ENCODE data around the gene GIN1. TPM values are rescaled to one million over a fixed set of nuclear protein-coding genes. Genes with fewer than 3 reads are reported as not detected.
A peak's percentile ranks its signal among the peaks of the same experiment; 100 is the strongest.

The GIN1 gene
- total and polyA plus RNA-seq, 9 of the 15 experiments (the other 6 are each of a cell fraction or from before 2014, with no cell fraction given) = 2.4 to 9.8 (median 7.8) TPM

DNA sequence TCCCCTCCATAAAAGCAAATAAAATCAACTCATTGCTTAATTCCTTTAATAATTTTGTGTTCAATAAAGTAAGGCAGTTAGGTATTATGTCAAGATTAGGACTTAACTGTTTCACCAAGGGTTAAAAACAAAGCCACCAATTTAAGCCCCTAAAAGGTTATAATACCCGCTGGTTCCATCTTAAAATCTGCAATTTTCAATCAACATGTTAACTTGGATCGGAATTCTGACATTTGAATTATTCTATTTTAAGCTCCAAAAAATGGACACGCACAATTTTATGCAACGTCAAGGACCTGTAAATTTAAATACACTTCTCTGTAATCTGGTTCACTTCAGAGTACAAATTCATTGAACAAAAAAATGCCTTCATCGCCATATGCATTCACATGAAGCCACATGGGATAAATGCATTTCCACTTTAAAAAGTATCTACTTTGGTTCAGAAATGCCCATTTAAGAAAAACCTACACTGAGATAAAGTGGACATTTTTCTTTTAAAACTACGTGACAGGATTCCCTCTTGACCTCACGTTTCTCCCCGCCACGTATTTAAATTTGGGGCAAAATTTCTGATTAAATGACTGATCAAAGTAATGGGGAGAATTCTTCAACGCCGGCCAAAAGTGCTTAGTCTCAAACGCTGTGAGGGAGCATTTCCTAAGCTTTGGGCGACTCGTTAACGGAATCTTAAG, 721 bp downstream of the GIN1 start (continued):
- TF ChIP-seq, protein P1, sequence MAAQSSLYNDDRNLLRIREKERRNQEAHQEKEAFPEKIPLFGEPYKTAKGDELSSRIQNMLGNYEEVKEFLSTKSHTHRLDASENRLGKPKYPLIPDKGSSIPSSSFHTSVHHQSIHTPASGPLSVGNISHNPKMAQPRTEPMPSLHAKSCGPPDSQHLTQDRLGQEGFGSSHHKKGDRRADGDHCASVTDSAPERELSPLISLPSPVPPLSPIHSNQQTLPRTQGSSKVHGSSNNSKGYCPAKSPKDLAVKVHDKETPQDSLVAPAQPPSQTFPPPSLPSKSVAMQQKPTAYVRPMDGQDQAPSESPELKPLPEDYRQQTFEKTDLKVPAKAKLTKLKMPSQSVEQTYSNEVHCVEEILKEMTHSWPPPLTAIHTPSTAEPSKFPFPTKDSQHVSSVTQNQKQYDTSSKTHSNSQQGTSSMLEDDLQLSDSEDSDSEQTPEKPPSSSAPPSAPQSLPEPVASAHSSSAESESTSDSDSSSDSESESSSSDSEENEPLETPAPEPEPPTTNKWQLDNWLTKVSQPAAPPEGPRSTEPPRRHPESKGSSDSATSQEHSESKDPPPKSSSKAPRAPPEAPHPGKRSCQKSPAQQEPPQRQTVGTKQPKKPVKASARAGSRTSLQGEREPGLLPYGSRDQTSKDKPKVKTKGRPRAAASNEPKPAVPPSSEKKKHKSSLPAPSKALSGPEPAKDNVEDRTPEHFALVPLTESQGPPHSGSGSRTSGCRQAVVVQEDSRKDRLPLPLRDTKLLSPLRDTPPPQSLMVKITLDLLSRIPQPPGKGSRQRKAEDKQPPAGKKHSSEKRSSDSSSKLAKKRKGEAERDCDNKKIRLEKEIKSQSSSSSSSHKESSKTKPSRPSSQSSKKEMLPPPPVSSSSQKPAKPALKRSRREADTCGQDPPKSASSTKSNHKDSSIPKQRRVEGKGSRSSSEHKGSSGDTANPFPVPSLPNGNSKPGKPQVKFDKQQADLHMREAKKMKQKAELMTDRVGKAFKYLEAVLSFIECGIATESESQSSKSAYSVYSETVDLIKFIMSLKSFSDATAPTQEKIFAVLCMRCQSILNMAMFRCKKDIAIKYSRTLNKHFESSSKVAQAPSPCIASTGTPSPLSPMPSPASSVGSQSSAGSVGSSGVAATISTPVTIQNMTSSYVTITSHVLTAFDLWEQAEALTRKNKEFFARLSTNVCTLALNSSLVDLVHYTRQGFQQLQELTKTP (IDR thresholded peaks at IDR 0.05; ENCODE audit: low read depth in 1 of 2, partially characterized antibody in 2 of 2) = peak in 1 of 2 experiments; percentile 86
- TF ChIP-seq JUNB (CRISPR knock-in tag; conservative IDR thresholded peaks at IDR 0.05) = no peak
- TF ChIP-seq ARID1B (IDR thresholded peaks at IDR 0.05) = no peak
- no peak for TF ChIP-seq PURB (CRISPR knock-in tag; IDR thresholded peaks at IDR 0.05; ENCODE audit: low read depth)
- TF ChIP-seq HNRNPL (IDR thresholded peaks at IDR 0.05; ENCODE audit: low read depth, low read length) = no peak
- TF ChIP-seq, protein P2, sequence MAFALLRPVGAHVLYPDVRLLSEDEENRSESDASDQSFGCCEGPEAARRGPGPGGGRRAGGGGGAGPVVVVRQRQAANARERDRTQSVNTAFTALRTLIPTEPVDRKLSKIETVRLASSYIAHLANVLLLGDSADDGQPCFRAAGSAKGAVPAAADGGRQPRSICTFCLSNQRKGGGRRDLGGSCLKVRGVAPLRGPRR (CRISPR knock-in tag; IDR thresholded peaks at IDR 0.05) = no peak
- TF ChIP-seq ZNF133 (CRISPR knock-in tag; IDR thresholded peaks at IDR 0.05) = no peak
- no peak for TF ChIP-seq CREBBP (IDR thresholded peaks at IDR 0.05; ENCODE audit: low read depth, low read length)
- no peak for TF ChIP-seq DMBX1 (CRISPR knock-in tag; IDR thresholded peaks at IDR 0.05; ENCODE audit: borderline replicate concordance)
- TF ChIP-seq, protein P3, sequence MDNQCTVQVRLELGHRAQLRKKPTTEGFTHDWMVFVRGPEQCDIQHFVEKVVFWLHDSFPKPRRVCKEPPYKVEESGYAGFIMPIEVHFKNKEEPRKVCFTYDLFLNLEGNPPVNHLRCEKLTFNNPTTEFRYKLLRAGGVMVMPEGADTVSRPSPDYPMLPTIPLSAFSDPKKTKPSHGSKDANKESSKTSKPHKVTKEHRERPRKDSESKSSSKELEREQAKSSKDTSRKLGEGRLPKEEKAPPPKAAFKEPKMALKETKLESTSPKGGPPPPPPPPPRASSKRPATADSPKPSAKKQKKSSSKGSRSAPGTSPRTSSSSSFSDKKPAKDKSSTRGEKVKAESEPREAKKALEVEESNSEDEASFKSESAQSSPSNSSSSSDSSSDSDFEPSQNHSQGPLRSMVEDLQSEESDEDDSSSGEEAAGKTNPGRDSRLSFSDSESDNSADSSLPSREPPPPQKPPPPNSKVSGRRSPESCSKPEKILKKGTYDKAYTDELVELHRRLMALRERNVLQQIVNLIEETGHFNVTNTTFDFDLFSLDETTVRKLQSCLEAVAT (IDR thresholded peaks at IDR 0.05) = peak in 1 of 2 experiments; percentile 53; a peak in 3 of 4 replicates
- TF ChIP-seq SLC30A9 (CRISPR knock-in tag; IDR thresholded peaks at IDR 0.05) = no peak
- no peak for TF ChIP-seq FOXA1 (IDR thresholded peaks at IDR 0.05; ENCODE audit: borderline replicate concordance)
- TF ChIP-seq, protein P4, sequence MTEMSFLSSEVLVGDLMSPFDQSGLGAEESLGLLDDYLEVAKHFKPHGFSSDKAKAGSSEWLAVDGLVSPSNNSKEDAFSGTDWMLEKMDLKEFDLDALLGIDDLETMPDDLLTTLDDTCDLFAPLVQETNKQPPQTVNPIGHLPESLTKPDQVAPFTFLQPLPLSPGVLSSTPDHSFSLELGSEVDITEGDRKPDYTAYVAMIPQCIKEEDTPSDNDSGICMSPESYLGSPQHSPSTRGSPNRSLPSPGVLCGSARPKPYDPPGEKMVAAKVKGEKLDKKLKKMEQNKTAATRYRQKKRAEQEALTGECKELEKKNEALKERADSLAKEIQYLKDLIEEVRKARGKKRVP (CRISPR knock-in tag; IDR thresholded peaks at IDR 0.05) = no peak
- TF ChIP-seq NCOA2 (IDR thresholded peaks at IDR 0.05; ENCODE audit: partially characterized antibody in 2 of 2) = no peak
- no peak for TF ChIP-seq ZNF785 (CRISPR knock-in tag; IDR thresholded peaks at IDR 0.05)
- TF ChIP-seq MIER1 (IDR thresholded peaks at IDR 0.05; ENCODE audit: low read depth) = no peak
- TF ChIP-seq, protein P5, sequence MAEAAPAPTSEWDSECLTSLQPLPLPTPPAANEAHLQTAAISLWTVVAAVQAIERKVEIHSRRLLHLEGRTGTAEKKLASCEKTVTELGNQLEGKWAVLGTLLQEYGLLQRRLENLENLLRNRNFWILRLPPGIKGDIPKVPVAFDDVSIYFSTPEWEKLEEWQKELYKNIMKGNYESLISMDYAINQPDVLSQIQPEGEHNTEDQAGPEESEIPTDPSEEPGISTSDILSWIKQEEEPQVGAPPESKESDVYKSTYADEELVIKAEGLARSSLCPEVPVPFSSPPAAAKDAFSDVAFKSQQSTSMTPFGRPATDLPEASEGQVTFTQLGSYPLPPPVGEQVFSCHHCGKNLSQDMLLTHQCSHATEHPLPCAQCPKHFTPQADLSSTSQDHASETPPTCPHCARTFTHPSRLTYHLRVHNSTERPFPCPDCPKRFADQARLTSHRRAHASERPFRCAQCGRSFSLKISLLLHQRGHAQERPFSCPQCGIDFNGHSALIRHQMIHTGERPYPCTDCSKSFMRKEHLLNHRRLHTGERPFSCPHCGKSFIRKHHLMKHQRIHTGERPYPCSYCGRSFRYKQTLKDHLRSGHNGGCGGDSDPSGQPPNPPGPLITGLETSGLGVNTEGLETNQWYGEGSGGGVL (CRISPR knock-in tag; IDR thresholded peaks at IDR 0.05) = no peak
- TF ChIP-seq HMG20B (CRISPR knock-in tag; IDR thresholded peaks at IDR 0.05) = 0 out of 2 replicates have a peak, but pooled peaks have one; percentile 44
- TF ChIP-seq TCF3 (CRISPR knock-in tag; IDR thresholded peaks at IDR 0.05) = no peak
- no peak for TF ChIP-seq ZNF41 (CRISPR knock-in tag; conservative IDR thresholded peaks at IDR 0.05)
- no peak for TF ChIP-seq ZNF316 (IDR thresholded peaks at IDR 0.05)
